Glutamatergic neuron (in vitro differentiated cells): ENCODE results near the gene PLEKHA6. TPM values are rescaled to one million over a fixed set of nuclear protein-coding genes. Genes with fewer than 3 reads are reported as not detected.

ENCODE experiments used
- DNase-seq: peaks from one replicate; pipeline ENCODE4 v3.0.0; 2022
- H3K27ac Mint-ChIP-seq: one replicate; pipeline ENCODE4 v1.8.0; 2020; ENCODE audit warnings: mild to moderate bottlenecking, mixed read lengths, inconsistent platforms; ENCODE audit not compliant: unreplicated experiment
- H3K27me3 Mint-ChIP-seq: one replicate; pipeline ENCODE4 v1.8.0; 2020; ENCODE audit warnings: mild to moderate bottlenecking, moderate library complexity, mixed read lengths, inconsistent platforms; ENCODE audit not compliant: unreplicated experiment
- H3K36me3 Mint-ChIP-seq: one replicate; pipeline ENCODE4 v1.8.0; 2020; ENCODE audit warnings: mild to moderate bottlenecking, mixed read lengths, inconsistent platforms; ENCODE audit not compliant: unreplicated experiment
- H3K4me1 Mint-ChIP-seq: one replicate; pipeline ENCODE4 v1.8.0; 2020; ENCODE audit warnings: mild to moderate bottlenecking, low read depth, mixed read lengths, inconsistent platforms; ENCODE audit not compliant: unreplicated experiment
- H3K4me3 Mint-ChIP-seq: one replicate; pipeline ENCODE4 v1.8.0; 2020; ENCODE audit warnings: mild to moderate bottlenecking, mixed read lengths, inconsistent platforms; ENCODE audit not compliant: unreplicated experiment
- H3K9me3 Mint-ChIP-seq: one replicate; pipeline ENCODE4 v1.8.0; 2020; ENCODE audit warnings: mild to moderate bottlenecking, moderate library complexity, mixed read lengths, inconsistent platforms; ENCODE audit not compliant: unreplicated experiment
- CTCF ChIP-seq: fragments of 200-600 bp; sonication (generic); IDR thresholded peaks from one replicate; pipeline ENCODE4 v1.5.0; 2021; ENCODE audit not compliant: partially characterized antibody, unreplicated experiment
- total RNA-seq: library from RNA; stranded (reverse); fragmentation: NEBNext Ultra II Directional; extraction: Animal tissue kit (Norgen Biotek cat#: 25700); gene quantifications from one replicate; pipeline ENCODE4 v1.2.1, GENCODE V29; 2021; ENCODE audit not compliant: unreplicated experiment

The PLEKHA6 gene
- total RNA-seq, 1 donor from 2014 or later, result 72.7 TPM

- Mint-ChIP-seq H3K36me3 (peaks cover 7% of the 10 kb centered on the region), H3K4me3 (peak overlapping the region; percentile 30), H3K27ac (no peak overlapping the region), H3K27me3 (peaks cover 7% of the 10 kb centered on the region), H3K9me3 (peaks cover 9% of the 10 kb centered on the region), H3K4me1 (peaks cover 44% of the 10 kb centered on the region)
- DNase-seq, result no peak
- no peak for TF ChIP-seq CTCF
Measured at GRCh38 chr1:204267191-204267601, 92.5 kb downstream of the PLEKHA6 start.

GRCh38 chr1:204266504-204267034, 93.2 kb downstream of the PLEKHA6 start:
- Mint-ChIP-seq H3K36me3 (peaks cover 13% of the 10 kb centered on the region), H3K27ac (no peak overlapping the region), H3K4me3 (no peak overlapping the region), H3K27me3 (peaks cover 11% of the 10 kb centered on the region), H3K9me3 (peaks cover 9% of the 10 kb centered on the region), H3K4me1 (peaks cover 45% of the 10 kb centered on the region)
- no peak for TF ChIP-seq CTCF
- DNase-seq, result no peak

GRCh38 chr1:204265665-204266064, 94.1 kb downstream of the PLEKHA6 start:
- peaks cover 15% of the 10 kb centered on the region for H3K36me3 Mint-ChIP-seq
- H3K4me1 Mint-ChIP-seq, result peaks cover 45% of the 10 kb centered on the region
- no peak for DNase-seq
- TF ChIP-seq CTCF, result no peak
- H3K27me3 Mint-ChIP-seq, result peaks cover 11% of the 10 kb centered on the region
- H3K9me3 Mint-ChIP-seq, result peaks cover 10% of the 10 kb centered on the region
- no peak overlapping the region for H3K27ac Mint-ChIP-seq
- no peak overlapping the region for H3K4me3 Mint-ChIP-seq

- H3K4me1 Mint-ChIP-seq, result peaks cover 45% of the 10 kb centered on the region
- H3K36me3 Mint-ChIP-seq, result peaks cover 20% of the 10 kb centered on the region
- no peak overlapping the region for H3K27ac Mint-ChIP-seq
- H3K4me3 Mint-ChIP-seq, result no peak overlapping the region
- peaks cover 13% of the 10 kb centered on the region for H3K9me3 Mint-ChIP-seq
- H3K27me3 Mint-ChIP-seq, result peaks cover 13% of the 10 kb centered on the region
- no peak for TF ChIP-seq CTCF
- DNase-seq, result no peak
Measured at GRCh38 chr1:204264805-204265204, 94.9 kb downstream of the PLEKHA6 start.

GRCh38 chr1:204263254-204263910, 96.3 kb downstream of the PLEKHA6 start:
- DNase-seq, result peak; percentile 39
- Mint-ChIP-seq H3K4me3 (peak overlapping the region; percentile 82), H3K36me3 (peaks cover 20% of the 10 kb centered on the region), H3K27ac (peak overlapping the region; percentile 96), H3K9me3 (peaks cover 13% of the 10 kb centered on the region), H3K4me1 (peaks cover 43% of the 10 kb centered on the region), H3K27me3 (peaks cover 16% of the 10 kb centered on the region)
- TF ChIP-seq CTCF, result no peak
